Measurements from ENCODE around the gene PWWP2A. TPM values are rescaled to one million over a fixed set of nuclear protein-coding genes. Genes with fewer than 3 reads are reported as not detected.

PWWP2A gene
- total RNA-seq, 4 donors from 2014 or later: 18.3 to 34.7 (median 28.8) TPM

DNA sequence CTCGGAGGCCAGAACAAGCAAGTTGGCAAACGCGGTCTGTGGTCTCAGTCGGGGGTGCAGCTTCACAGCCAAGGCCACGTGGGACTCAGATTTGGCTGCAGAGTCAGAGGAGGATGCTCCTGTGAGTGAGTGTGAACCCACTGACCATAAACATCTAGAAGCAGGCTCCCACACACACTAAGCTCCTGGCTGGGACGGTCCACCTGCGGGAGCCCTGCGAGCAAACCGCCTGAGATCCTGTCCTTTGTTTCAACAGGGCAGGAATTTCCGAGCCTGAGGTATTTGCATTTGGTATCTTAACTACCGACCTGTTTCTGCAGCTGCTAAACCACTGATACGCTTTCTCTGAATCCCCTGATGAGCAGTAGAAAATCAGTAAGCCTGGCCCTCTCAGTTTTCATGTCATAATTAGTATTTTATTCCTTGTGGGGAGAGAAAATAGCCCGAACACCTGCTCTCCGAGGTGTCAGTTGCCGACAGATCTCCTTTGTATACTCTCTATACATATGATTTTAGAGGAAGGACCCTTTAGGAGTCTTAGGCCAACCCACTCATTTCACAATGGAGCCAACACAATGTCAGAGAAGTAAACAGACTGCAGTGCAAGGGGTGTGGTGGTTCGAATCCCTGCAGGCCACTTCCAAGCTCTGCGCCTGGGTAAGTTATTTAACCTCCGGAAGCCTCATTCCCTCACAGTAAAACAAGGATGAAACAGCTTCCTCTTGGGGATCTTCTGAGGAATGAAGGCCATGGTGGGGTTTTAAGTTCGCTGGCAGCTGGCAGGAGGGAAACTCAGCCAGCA is 40.9 kb upstream of the PWWP2A start:
- no peak overlapping the region for H3K4me3 ChIP-seq
- no peak overlapping the region for H3K27ac ChIP-seq
- H3K4me1 ChIP-seq: peaks cover under 1 to 8% (median 7%) of the 10 kb centered on the region in 3 donors
- TF ChIP-seq EP300 (IDR thresholded peaks at IDR 0.05) (no peak), POLR2AphosphoS5 (IDR thresholded peaks at IDR 0.05) (no peak), CTCF (IDR thresholded peaks at IDR 0.05) (no peak), POLR2A (IDR thresholded peaks at IDR 0.05) (no peak)
- no peaks in the 10 kb centered on the region for H3K9me3 ChIP-seq
- H3K27me3 ChIP-seq: no peaks in the 10 kb centered on the region
- WGBS, 2 donors (ENCODE audit: low coverage in 1 of 2): 68 to 74% methylated on average over 15 to 16 of the region's 19 CpGs
- H3K36me3 ChIP-seq: no peaks in the 10 kb centered on the region
- no peak for ATAC-seq

DNA sequence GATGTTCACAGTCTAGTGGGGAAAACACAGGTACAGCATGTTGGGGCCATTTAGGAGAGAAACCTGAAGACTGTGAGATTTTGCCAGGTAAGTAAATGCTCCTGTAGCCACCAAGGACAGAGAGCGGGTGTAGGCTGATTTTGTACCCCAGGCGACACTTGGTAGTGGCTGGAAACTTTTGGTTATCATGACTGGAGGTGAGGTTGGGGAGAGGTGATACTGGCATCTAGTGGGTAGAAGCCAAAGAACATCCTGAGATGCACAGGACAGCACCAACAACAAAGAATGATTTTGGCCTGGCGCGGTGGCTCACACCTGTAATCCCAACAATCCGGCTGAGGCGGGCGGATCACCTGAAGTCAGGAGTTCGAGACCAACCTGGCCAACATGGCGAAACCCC is 38.8 kb upstream of the PWWP2A start:
- no peak for ATAC-seq
- 89% methylated on average over 9 of the region's 9 CpGs; no CpG with 5 or more reads in 1 of the 2 donors for WGBS, 2 donors (ENCODE audit: low coverage in 1 of 2)

DNA sequence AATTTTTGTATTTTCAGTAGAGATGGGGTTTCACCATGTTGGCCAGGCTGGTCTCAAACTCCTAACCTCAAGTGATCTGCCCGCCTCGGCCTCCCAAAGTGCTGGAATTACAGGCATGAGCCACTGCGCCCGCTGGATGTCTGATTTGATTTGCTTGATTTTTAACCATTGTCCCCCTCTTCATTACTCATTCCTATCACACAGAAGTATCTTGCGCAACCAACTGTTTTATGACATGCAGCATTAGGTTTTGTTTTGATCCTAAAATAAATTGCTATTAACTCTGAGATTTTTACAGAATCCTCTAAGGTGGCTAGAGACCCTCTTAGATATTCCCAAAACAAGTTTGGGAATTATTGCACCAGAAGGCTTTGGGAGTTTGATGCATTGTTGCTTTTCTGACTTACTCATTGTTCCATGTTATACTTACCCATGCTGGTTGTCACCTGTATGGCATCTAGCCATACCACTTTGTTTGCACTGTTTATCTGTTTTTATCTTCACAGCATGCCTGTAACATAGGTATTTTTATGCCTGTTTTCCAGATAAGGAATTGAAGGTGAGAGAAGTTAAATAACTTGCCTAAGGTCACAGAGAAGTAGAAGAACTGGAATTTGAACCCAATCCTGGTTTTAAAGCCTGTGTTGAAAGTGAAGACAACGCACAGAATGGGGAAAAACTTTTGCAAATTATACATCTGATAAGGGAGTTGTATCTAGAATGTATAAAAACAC is 35.9 kb upstream of the PWWP2A start:
- WGBS, 2 donors (ENCODE audit: low coverage in 1 of 2): 89 to 90% methylated on average over 2 to 6 of the region's 6 CpGs
- H3K36me3 ChIP-seq: no peaks in the 10 kb centered on the region
- ATAC-seq: no peak
- TF ChIP-seq CTCF (IDR thresholded peaks at IDR 0.05) (no peak), POLR2AphosphoS5 (IDR thresholded peaks at IDR 0.05) (no peak), EP300 (IDR thresholded peaks at IDR 0.05) (no peak), POLR2A (IDR thresholded peaks at IDR 0.05) (no peak)
- H3K27me3 ChIP-seq: no peaks in the 10 kb centered on the region
- no peak overlapping the region for H3K27ac ChIP-seq
- no peaks in the 10 kb centered on the region for H3K4me1 ChIP-seq
- no peak overlapping the region for H3K4me3 ChIP-seq
- H3K9me3 ChIP-seq: no peaks in the 10 kb centered on the region

More for the DNA sequence above, 38.8 kb upstream of the PWWP2A start:
- no peaks in the 10 kb centered on the region for H3K36me3 ChIP-seq
- H3K4me3 ChIP-seq: no peak overlapping the region
- no peak overlapping the region for H3K27ac ChIP-seq
- H3K4me1 ChIP-seq: no peaks in the 10 kb centered on the region
- H3K27me3 ChIP-seq: no peaks in the 10 kb centered on the region
- H3K9me3 ChIP-seq: no peaks in the 10 kb centered on the region
- no peak for TF ChIP-seq CTCF (IDR thresholded peaks at IDR 0.05)
- TF ChIP-seq POLR2AphosphoS5 (IDR thresholded peaks at IDR 0.05): no peak
- no peak for TF ChIP-seq EP300 (IDR thresholded peaks at IDR 0.05)
- no peak for TF ChIP-seq POLR2A (IDR thresholded peaks at IDR 0.05)

DNA sequence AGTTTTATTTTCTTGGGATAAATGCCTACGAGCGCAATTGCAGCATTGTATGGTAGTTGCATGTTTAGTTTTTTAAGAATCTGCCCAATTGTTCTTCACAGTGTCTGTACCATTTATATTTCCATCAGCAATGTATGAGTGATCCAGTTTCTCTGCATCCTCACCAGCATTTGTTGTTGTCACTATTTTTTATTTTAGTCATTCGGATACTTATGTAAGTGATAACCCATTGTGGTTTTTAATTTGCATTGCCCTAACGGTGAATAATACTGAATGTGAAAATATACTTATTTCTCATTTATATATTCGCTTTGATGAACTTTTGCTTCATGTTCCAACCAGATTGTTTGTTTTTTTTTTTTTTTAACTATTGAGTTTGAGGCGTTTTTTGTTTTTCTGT is 33.7 kb upstream of the PWWP2A start:
- H3K4me3 ChIP-seq: no peak overlapping the region
- no peak for ATAC-seq

More for the DNA sequence above, 33.7 kb upstream of the PWWP2A start:
- no peak for TF ChIP-seq POLR2A (IDR thresholded peaks at IDR 0.05)
- TF ChIP-seq EP300 (IDR thresholded peaks at IDR 0.05): no peak
- TF ChIP-seq CTCF (IDR thresholded peaks at IDR 0.05): no peak
- no peak for TF ChIP-seq POLR2AphosphoS5 (IDR thresholded peaks at IDR 0.05)
- H3K27ac ChIP-seq: no peak overlapping the region
- 83 to 88% methylated on average over 5 to 6 of the region's 6 CpGs for WGBS, 2 donors (ENCODE audit: low coverage in 1 of 2)
- no peaks in the 10 kb centered on the region for H3K4me1 ChIP-seq
- no peaks in the 10 kb centered on the region for H3K9me3 ChIP-seq
- no peaks in the 10 kb centered on the region for H3K36me3 ChIP-seq
- no peaks in the 10 kb centered on the region for H3K27me3 ChIP-seq
